Pons (tissue), 1 donor: ENCODE measurements around the gene DOCK1.

Experiments
- DNase-seq: peaks from one replicate; pipeline ENCODE4 v3.0.0-alpha.2; 2016; ENCODE audit warnings: low spot score

The DOCK1 gene

DNA sequence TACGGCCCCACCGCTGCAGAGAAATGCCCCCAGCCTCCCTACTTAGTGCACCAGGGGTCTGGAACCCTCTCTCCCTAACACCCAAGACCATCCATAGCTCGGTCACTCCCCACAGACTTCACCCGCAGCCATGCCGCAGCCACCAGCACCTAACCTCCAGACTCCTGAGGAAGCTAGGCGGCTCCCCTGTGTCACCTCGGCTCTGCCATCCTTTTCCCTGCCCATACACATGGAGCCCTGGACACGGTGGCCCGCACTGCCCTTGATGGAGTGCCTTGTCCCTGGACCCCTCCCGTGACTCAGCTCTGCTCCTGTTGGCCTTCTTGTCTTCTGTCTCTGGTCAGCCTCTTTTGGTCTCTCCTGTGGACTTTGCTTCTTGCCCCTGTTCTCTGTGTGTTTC, 183.7 kb downstream of the DOCK1 start:
- DNase-seq, result no peak

DNA sequence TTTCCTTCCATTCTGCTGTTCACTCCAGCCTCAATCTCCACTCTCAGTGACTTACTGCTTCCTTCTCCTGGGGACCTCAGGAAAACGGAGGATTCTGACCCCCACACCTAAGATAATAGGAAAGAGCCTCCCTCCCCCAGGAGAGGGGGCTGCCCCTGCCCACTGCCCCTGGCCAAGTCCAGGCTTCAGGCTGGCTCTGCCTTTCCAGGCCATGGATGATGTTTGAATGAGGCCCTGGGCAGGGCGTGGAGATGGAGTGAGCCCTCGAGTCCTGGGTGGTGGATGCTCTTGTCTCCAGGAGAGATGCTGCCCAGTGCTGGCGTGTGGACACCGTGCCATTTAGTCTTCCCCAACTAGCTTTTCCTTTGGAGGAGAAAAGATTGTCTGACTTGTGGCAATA, 184.2 kb downstream of the DOCK1 start:
- DNase-seq, result no peak

DNA sequence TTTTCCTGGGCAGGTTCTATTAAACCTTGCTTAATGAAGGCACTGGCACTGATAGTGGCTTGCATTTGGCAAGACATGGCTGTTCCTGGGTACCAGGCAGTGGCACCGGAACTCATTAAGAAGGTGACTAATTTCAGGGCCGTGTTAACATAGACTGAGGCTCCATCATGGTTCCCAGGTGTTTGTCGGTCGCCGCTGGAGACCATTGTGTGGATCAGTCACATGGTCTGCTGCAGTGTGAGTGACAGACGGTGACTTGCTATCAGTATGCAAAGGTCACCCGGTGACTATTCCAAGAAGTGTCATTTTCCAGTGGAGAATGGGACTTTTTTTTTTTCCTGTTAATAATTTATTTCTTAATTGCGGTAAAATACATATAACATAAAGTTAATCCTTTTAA, 184.9 kb downstream of the DOCK1 start:
- DNase-seq, result no peak

DNA sequence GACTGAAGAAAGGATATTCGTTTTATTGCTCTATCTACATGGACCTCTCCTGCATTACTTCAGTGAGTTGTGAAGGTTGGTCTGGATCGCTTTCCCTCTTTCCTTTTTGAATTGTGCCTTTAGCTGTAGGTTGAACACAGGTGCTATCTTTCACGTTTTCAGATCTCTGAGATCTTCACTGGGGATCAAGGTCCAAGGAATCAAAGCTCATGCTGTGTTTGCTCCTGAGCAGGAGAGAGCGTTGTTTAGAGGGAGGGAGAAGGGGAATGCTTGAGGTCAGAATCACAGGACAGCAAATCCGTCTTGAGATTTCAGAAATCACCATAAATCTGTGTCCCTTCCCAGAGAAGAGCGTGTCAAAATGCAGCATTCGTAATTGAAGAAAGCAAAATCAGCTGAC, 186.1 kb downstream of the DOCK1 start:
- DNase-seq, result no peak

DNA sequence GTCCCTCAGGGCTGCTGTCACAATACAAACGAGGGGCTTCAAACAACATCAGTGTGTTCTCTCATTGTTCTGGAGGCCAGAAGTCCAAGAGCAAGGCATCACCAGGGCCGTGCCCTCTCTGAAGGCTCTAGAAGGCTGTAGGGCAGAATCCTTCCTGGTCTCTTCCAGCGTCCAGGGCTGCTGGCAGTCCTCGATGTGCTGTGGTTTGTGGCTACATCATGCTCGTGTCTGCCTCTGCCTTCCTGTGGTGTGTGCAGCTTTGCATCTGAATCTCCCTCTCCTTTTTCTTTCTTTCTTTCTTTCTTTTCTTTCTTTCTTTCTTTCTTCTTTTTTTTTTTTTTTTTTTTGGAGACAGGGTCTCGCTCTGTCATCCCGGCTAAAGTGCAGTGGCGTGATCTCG, 187.7 kb downstream of the DOCK1 start:
- DNase-seq, result no peak

DNA sequence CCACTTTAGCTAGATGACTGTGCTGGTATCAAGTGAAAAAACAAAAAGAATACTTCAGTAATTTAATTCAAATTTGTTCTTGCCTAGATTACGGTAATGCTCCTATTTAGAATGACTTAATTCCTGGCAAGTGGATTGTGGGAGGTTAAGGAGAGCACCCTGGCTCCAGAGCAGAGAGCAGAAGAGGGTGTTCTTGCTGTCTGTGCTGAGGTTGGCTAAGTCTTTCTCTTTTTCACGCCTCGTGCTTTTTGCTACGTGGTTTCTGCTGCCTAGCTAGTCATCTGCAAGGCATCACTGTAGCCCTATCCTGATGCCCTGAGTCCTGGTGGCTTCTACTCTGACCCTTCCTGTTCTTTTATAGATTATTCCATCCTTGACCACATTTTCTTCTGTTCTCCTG, 189.8 kb downstream of the DOCK1 start:
- DNase-seq, result no peak

DNA sequence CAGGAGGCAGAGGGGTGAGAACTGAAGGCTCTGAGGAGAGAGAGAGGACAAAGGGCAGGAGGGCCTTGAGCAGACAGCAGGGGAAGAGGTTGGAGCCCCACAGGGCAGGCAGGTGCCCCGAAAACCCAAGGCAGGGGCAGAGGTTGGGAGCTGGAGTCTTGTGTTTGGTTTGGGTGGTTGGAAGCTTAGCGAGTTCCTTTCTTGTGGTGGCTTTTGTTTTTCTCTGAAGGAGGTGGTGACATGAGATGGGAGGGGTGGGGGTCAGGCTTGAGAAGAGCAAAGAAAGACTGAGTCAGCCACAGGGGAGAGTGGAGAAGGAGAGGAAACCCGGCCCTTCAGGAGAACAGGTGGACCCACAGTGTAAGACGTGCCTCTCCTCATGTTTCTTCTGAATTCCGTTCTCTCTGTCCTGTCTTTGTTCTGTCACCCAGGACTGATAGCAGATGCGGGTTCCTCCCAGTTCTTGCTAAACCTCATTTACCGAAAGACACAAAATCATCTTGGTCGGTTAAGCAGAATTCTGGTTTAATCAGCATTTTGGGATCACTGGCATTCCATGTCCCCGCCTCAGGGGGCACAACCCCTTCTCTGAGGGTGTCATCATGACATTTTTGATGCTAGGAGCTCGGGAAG, 195.9 kb downstream of the DOCK1 start:
- no peak for DNase-seq

DNA sequence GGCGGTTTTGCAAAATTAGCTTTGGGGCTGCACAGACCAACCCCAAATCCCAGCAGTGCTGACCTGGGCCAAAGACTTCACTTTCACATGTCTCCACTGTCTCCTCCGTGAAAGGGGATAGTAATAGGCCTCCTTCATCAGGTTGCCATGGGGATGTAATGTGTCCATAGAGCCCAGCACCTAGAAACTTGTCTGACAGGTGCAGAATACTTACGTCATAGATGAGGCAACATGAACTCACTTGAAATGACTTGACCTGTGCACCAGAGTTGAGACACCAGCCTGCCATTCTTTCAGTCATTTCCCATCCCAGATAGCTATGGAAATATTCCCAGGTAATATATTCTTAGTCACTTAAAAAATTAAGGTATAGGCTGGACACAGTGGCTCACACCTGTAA, 196.9 kb downstream of the DOCK1 start:
- no peak for DNase-seq

DNA sequence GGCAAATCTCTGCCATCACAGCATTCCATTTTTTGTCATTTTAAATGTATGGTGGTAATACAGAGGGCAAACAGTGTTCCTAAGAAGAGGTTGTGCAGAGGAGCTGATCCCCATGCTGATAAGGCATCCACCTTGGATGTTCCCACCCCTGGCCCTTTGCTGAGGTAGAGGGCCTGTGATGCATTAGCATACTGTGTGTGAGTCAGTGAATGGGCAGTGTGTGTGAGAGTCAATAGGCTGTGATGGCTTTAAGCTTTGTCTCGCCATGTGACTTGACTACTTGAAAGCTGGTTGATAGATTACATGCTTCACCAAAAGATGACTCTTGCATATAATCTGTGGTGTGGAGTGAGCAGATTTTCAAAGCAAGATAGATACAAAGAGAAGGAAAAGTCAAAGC, 209.9 kb downstream of the DOCK1 start:
- peak; percentile 15 for DNase-seq

DNA sequence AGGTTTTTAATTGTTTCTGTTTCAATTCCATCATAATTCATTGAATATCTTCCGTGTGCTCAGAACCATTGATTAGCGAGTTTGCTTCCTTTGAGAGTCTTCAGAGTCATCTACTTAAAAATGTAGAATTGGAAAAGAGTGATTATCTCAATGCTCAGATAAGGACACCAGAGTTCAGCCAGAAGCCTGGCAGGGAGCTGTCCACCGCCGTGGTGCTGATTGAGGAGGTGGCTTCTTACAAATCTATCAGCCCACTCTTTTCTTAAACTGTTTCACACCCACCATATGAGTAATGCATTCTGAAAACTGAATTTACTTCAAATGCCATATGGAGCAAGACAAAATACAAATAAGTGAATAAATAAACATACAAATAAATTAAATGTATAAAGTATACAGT, 211.9 kb downstream of the DOCK1 start:
- DNase-seq, result peak; percentile 20

DNA sequence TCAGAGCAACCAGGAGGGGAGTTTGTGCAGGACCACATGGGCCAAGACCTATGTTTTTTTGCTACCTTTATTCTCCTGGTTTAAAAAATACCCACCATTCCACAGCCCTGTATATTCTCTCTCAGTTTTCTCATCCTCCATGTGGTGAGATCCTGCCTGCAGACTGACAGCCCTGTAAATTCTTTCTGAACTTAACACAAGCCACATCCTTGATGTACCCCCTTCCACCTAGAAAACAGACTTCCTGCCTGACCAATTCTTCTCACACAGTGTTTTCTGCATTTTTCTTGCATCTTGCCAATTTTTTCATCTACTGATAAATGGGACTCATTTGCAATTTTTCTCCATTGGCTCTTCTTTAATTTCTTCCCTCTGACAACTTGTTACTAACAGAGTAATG, 212.8 kb downstream of the DOCK1 start:
- no peak for DNase-seq

DNA sequence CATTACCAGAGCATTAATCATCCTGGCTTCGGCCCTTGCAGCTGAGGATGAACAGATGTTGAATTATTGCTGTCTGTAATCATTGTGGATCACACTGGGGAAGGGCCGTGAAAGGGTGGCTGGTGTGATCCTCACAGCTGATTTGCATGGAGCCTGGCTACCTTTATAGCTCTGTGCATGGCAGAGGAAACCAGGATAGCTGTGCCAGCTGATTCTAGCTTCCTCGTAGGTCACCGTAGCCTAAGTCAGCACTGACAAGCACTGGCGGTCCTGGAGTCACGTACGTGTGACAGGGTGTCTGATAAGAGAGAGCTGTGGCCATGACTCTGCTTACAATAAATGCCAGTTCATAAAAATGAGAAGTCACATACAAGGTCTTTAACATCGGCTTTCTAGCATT, 214.7 kb downstream of the DOCK1 start:
- no peak for DNase-seq

DNA sequence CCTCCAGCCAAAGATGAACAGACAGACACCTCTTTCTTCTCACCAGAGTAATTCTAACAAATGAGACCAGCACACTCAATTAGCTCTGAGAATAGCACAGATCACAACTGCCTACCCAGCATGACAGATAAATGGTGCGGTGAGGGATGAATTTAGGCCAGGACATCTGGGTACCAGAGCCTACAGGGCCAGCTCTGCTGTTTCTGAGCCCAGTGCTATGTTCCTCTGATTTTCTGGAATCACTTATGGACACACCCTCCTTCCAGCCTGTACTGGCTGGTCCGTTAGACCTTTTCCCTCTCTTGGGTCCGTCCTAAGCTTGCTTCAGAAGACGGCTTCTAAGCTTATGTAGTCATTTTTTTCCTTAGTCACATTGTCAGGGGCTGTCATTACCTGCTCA, 217.6 kb downstream of the DOCK1 start:
- DNase-seq, result no peak

DNA sequence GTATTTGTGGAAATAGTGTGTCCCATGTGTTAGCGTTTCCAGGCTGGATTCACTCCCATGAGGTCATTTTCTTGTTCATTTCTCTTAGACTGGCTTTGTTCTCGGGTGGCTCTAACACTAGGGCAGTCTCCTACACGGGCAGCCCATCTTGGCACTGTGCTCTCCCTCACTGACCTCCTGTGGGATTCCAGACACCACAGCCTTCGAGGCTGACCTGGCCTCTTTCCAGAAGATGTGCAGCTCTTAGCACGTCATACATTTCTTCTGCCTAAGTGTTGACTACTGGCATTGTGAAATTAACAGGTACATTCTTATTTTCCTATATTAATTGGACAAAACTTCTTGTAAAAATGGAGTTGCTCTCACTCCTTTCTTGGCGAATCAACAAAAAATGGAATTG, 218.4 kb downstream of the DOCK1 start:
- DNase-seq, result peak; percentile 18

DNA sequence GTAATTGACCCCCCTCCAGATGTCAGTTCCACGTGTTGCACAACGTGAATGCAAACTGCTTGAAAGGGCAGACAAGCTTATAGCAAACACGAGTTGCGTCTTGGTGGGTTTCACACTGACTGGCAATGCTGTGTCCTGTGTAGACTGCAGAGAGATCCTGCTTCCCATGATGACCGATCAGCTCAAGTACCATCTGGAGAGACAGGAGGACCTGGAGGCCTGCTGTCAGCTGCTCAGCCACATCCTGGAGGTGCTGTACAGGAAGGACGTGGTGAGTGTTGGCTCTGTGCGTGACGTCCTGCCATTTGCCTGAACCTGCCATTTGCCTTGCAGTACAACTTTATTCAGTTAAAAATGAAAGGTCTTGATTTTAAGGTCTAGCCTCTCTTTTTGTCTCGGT, 220.1 kb downstream of the DOCK1 start:
- no peak for DNase-seq

DNA sequence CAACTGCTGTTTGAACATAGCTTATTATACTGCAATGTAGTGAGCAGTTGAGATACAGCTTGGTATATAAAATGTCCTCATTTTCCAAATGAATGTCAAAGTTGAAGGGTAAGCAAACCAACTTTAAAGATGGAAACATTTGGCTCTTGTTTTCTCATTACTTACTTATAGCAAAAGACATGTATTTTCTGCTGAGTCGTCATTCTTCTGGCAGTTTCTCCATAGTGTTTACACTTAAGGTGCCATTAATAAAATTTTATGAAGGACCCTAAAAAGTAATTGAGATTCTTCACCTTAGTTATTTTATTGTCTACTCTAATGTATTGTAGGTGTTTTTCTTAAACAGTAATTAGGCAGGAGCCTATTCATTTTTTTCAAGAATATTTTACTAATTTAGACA, 222.6 kb downstream of the DOCK1 start:
- no peak for DNase-seq

DNA sequence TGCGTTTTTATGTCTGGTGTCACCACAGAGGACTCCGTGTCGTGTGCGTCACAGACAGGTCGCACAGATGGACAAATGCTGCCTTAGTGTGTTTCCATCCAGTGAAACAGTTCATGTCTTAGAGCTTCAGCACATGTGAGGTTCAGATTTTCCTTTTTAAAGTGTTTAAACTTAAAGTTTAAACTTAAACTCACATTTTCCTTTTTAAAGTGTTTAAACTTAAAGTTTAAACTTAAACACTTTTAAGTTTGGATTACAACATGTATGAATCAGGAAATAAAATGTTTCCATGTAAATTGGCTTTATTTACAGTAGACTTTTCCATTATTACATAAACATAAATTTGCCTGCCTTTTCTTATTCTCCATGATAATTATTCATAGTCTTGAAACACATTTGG, 223.9 kb downstream of the DOCK1 start:
- DNase-seq, result no peak

DNA sequence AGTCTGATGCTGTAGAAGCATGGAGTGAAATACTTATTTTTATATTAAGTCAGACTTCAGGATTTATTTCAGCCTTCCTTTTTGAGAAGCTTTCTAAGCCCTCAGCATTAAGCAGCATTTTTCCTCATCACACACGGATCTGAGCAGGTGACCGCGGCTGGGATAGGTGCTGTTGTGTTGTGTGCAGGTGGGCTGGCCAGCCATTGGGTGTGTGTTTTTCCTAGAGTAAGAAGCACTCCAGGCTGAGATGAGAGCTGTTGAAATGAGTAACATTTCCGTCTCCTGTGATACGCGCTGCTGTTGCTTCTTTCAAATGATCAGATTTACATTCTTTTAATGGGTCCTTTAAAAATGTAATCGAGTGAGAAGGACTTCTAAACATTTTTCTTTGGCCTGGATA, 227.2 kb downstream of the DOCK1 start:
- DNase-seq, result no peak

DNA sequence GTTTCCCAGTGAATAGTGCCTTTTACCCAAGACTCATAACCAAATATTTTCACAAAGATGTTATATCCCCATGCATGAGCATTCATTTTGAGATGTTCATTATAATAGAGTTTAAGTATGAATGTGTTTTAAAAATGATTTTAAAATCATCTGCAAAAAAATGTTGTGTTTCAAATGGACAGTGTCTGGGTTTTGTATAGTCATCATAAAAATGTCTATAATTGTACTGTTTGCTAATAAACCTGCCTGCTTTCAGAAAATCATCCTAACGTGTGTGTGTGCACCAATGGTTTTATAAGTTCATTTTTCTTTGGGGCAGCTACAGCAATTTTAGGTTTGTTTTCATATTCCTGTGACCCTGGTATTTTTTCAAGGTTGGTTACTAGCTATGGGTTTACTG, 228.0 kb downstream of the DOCK1 start:
- no peak for DNase-seq

DNA sequence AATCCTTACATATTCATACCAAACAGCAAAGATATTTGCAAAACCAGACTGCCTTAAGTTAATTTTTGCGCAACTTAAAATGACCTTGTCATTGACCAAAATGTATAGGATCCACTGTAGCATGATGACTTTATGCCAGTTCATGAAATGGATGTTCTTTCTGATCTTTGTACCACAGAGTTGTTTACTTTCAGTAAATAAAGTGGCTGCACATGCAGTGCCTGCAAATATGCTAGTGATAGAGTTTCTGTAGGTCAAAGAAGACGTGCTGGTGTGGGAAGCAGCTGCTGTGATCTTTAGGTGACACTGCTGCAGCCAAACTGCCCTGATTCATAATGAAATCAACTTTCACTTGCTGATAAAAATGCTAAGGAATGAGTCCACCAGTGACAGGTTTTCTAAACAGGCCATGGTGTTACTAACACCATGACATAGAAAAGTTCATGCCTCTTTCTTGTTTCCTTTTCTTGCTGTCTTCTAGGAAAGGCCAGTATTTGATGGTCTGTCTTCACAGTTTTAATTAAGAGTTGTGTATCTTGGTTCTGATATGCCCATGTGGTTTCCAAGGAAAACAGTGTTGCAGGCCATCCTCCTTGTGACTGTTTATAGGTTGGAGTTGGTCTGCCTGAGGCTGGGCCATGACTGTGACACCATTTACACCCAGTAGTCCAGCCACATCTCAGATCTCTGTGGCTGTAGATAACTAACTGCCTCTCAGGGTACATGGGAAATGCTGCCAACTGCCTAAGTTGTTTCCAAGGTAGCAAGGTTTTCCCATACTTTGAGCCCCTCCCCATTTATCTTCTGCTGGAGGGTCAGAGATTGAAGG, 228.7 kb downstream of the DOCK1 start:
- DNase-seq, result no peak

DNA sequence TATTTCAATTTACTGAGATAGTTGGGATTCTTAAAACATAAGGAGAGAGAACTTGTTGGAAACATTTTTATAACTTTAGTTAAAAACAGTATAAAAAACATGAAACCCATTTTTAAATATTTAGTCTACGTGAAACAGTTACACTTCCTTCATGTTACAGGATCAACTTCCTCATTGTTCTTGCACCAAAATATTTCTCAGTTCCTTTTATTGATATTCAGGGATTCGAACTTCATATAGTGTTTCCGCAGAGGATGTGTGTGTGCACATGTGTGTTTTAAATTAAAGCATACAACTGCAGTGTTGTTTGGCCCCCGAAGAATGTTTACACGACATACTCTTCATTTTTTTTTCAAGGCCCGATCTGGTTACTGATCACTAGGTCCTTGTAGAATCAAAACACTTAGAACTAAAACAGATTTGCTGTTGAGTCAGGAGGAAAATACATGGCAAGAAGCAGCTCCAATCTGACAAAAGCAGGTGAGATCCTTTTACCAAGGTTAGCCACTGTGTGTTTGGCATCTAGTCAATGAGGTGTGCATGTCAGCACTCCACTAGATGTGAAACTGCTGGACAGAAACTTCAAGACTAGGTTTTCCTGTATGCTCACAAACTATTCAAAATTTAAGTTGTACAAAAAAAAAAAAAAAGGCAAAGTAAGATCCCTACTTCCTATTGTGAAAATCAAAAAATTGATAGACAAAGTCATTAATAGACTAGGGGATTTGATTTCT, 230.8 kb downstream of the DOCK1 start:
- no peak for DNase-seq

DNA sequence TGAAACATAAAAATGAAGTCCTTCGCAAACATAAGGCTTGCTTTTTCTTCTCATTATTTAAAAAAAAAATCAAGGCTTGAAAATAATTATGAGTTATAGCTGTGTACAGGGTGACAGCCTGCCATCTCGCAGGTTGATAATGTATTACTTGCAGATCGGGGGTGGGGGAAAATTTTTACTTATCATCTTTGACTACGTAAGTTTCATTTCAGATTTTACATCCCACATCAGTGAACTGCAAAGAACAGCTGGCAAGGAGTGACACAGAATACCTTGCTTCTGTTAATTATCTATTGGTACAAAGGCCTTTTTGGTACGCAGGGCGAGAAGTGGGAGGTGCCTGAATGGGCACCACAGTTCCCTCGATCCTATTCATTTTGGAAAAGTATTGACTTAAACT, 232.2 kb downstream of the DOCK1 start:
- DNase-seq, result no peak

DNA sequence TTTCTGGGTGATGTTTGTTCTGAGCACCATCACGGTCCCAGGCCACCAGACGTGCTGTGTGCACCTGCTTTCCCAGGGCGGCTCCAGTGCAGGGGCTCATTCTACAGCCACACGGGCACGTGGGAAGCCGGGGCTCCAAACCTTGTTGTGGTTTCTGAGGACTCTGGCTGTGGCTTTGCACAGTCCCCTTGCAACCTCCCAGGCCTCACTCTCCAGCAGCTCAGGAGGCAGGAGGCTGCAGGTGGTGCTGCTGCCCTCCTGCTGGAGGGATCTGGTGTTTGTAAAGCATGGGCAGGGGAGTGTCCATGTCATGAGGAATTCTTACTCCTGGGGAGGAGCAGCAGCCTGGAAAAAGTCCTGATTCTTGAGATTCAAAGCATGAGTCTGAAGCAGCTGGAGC, 236.9 kb downstream of the DOCK1 start:
- DNase-seq, result no peak
